HG02588 (cell line): ENCODE data around the gene PKP1.

Experiments used
- ATAC-seq: cut with Tn5 transposase; IDR thresholded peaks from one replicate; pipeline ENCODE4 v1.9.1; 2021; ENCODE audit warnings: mild to moderate bottlenecking, moderate library complexity; ENCODE audit not compliant: unreplicated experiment

Gene PKP1

GRCh38 chr1:201307231-201307630, 23.9 kb downstream of the PKP1 start:
- ATAC-seq: no peak

- no peak for ATAC-seq
Observed at GRCh38 chr1:201307760-201308499, 24.6 kb downstream of the PKP1 start.

- ATAC-seq: no peak
Observed at GRCh38 chr1:201309416-201309815, 26.1 kb downstream of the PKP1 start.

- ATAC-seq: no peak
Observed at GRCh38 chr1:201310251-201310985, 27.1 kb downstream of the PKP1 start.

- no peak for ATAC-seq
Observed at GRCh38 chr1:201310986-201311355, 27.7 kb downstream of the PKP1 start.

- no peak for ATAC-seq
Observed at GRCh38 chr1:201311356-201312011, 28.2 kb downstream of the PKP1 start.

- no peak for ATAC-seq
Observed at GRCh38 chr1:201312298-201312697, 29.0 kb downstream of the PKP1 start.

GRCh38 chr1:201313086-201313485, 29.8 kb downstream of the PKP1 start:
- no peak for ATAC-seq

GRCh38 chr1:201316556-201316955, 33.2 kb downstream of the PKP1 start:
- ATAC-seq: no peak

GRCh38 chr1:201317551-201317950, 34.2 kb downstream of the PKP1 start:
- no peak for ATAC-seq

- no peak for ATAC-seq
Observed at GRCh38 chr1:201318504-201319340, 35.4 kb downstream of the PKP1 start.

- ATAC-seq: no peak
Observed at GRCh38 chr1:201319631-201320030, 36.3 kb downstream of the PKP1 start.

GRCh38 chr1:201320168-201320788, 37.0 kb downstream of the PKP1 start:
- ATAC-seq: no peak

GRCh38 chr1:201321826-201322390, 38.6 kb downstream of the PKP1 start:
- no peak for ATAC-seq

- ATAC-seq: no peak
Observed at GRCh38 chr1:201322653-201323510, 39.6 kb downstream of the PKP1 start.

- ATAC-seq: no peak
Observed at GRCh38 chr1:201324306-201324705, 41.0 kb downstream of the PKP1 start.

- ATAC-seq: no peak
Observed at GRCh38 chr1:201324821-201325677, 41.7 kb downstream of the PKP1 start.

- ATAC-seq: no peak
Observed at GRCh38 chr1:201325678-201326060, 42.4 kb downstream of the PKP1 start.
